ENCODE data around the gene ETNK1. TPM values are rescaled to one million over a fixed set of nuclear protein-coding genes. Genes with fewer than 3 reads are reported as not detected.
"Not testable (repeated sequence)": the region's sequence is repeated elsewhere in the genome, so short reads cannot be mapped to it uniquely, and the experiment has no call there.

Gene ETNK1
- total RNA-seq, 1 experiment from 2014 or later, result 124 TPM

DNA sequence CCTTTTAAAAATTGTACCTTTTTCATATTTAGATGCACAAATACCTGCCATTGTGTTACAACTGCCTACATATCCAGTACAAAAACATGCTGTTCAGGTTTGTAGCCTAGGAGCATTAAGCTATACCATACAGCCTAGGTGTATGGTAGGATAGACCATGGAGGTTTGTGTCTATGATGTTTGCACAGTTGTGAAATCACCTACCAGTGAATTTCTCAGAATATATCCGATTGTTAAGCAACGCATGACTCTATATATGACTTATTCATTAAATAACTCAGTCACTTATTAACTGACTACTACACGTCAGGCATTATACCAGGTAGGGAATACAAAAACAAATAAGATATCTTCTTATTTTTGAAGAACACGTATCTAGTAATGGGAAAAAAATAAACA is 26.2 kb upstream of the ETNK1 start:
- peaks cover 2% of the 10 kb centered on the region for H3K9me3 Mint-ChIP-seq (ENCODE audit: low read depth, unreplicated experiment)
- TF ChIP-seq, protein P1, sequence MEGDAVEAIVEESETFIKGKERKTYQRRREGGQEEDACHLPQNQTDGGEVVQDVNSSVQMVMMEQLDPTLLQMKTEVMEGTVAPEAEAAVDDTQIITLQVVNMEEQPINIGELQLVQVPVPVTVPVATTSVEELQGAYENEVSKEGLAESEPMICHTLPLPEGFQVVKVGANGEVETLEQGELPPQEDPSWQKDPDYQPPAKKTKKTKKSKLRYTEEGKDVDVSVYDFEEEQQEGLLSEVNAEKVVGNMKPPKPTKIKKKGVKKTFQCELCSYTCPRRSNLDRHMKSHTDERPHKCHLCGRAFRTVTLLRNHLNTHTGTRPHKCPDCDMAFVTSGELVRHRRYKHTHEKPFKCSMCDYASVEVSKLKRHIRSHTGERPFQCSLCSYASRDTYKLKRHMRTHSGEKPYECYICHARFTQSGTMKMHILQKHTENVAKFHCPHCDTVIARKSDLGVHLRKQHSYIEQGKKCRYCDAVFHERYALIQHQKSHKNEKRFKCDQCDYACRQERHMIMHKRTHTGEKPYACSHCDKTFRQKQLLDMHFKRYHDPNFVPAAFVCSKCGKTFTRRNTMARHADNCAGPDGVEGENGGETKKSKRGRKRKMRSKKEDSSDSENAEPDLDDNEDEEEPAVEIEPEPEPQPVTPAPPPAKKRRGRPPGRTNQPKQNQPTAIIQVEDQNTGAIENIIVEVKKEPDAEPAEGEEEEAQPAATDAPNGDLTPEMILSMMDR (IDR thresholded peaks at IDR 0.05; ENCODE audit: unreplicated experiment), result no peak
- no peaks in the 10 kb centered on the region for H3K27me3 Mint-ChIP-seq (ENCODE audit: unreplicated experiment)
- H3K27ac Mint-ChIP-seq (ENCODE audit: unreplicated experiment), result peak overlapping the region; percentile 30
- CTCF ChIA-PET, result interaction anchor here (0.6 to 1.2 kb wide), 2 partner anchors 26 to 315 kb away, joined by 3 read pairs; partner anchors contain the start of gene ETNK1
- H3K4me3 Mint-ChIP-seq (ENCODE audit: low read depth, unreplicated experiment), result no peak overlapping the region
- no peak for DNase-seq
- no peaks in the 10 kb centered on the region for H3K36me3 Mint-ChIP-seq (ENCODE audit: insufficient read depth, unreplicated experiment)
- H3K4me1 Mint-ChIP-seq (ENCODE audit: low read depth, unreplicated experiment), result peaks cover 20% of the 10 kb centered on the region
- intact Hi-C loops (cut with micrococcal nuclease; ENCODE audit: unreplicated experiment), result no loop called here
- BruUV-seq (replicated peaks), result no TSS peak

DNA sequence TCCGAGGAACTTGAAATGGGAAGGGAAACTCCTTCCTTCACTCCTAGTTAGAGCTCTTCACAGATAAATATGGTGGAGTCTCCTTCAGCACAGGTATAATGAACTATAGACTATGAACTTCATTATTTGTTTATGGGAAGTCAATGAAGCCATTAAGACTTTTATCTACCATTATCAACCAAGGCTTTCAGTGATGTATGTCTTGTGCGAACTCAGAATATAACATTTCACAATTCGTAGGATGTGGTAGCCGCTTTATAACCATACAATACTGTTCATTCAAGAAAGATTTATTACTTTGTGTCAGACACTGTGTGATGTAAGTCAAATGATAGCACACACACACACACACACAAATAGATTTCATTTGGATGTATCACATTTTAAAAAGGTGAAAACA is 24.8 kb upstream of the ETNK1 start:
- no peaks in the 10 kb centered on the region for H3K27me3 Mint-ChIP-seq (ENCODE audit: unreplicated experiment)
- H3K9me3 Mint-ChIP-seq (ENCODE audit: low read depth, unreplicated experiment), result peaks cover 2% of the 10 kb centered on the region
- TF ChIP-seq, protein P1 (IDR thresholded peaks at IDR 0.05; ENCODE audit: unreplicated experiment), result no peak
- H3K36me3 Mint-ChIP-seq (ENCODE audit: insufficient read depth, unreplicated experiment), result no peaks in the 10 kb centered on the region
- intact Hi-C loops (cut with micrococcal nuclease; ENCODE audit: unreplicated experiment), result no loop called here
- BruUV-seq (replicated peaks), result no TSS peak
- no peak overlapping the region for H3K27ac Mint-ChIP-seq (ENCODE audit: unreplicated experiment)
- peaks cover 16% of the 10 kb centered on the region for H3K4me1 Mint-ChIP-seq (ENCODE audit: low read depth, unreplicated experiment)
- no peak overlapping the region for H3K4me3 Mint-ChIP-seq (ENCODE audit: low read depth, unreplicated experiment)
- CTCF ChIA-PET, result no interaction called here
- DNase-seq, result no peak

DNA sequence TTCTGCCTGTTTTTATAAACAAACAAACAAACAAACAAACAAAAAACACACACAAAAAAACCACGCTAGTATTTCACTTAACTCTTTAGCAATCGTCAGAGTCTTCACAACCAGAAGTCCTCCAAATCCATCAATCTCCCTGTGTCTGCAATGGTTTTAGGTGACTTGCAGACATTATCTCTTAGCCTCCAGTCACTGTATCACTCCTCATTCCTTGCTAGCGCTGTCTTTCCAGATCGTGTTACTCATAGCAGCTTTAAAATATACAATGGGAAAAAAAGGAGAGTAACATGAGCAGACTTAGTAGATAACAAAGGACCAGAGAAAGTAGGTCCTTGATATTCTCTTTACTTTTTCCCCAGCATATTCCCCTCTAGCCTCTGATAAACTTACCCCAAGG is 15.5 kb upstream of the ETNK1 start:
- H3K27ac Mint-ChIP-seq (ENCODE audit: unreplicated experiment), result no peak overlapping the region
- H3K36me3 Mint-ChIP-seq (ENCODE audit: insufficient read depth, unreplicated experiment), result no peaks in the 10 kb centered on the region

DNA sequence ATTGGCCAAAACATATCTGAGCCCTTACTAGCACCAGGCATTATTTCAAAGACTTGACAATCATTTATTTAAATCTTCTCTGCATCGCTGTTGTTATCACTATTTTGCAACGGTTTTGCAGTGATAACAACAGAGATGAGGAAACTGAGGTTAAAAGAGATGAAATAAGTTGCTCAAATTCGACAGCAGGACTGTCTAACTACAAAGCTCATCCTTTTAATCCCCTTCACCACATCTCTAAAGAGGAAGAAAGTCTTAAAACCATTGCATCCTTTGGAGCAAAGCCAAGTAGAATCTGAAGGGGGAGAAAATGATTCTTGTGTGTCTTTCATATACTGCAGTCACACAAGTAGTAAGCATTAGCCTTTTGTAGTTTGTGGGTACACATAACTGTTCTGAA is 14.8 kb upstream of the ETNK1 start:
- Mint-ChIP-seq H3K27me3 (ENCODE audit: unreplicated experiment) (no peaks in the 10 kb centered on the region), H3K4me3 (ENCODE audit: low read depth, unreplicated experiment) (no peak overlapping the region), H3K4me1 (ENCODE audit: low read depth, unreplicated experiment) (no peaks in the 10 kb centered on the region), H3K36me3 (ENCODE audit: insufficient read depth, unreplicated experiment) (no peaks in the 10 kb centered on the region), H3K27ac (ENCODE audit: unreplicated experiment) (no peak overlapping the region), H3K9me3 (ENCODE audit: low read depth, unreplicated experiment) (peaks cover 6% of the 10 kb centered on the region)
- intact Hi-C loops (cut with micrococcal nuclease; ENCODE audit: unreplicated experiment), result no loop called here
- CTCF ChIA-PET, result no interaction called here
- TF ChIP-seq, protein P1 (IDR thresholded peaks at IDR 0.05; ENCODE audit: unreplicated experiment), result no peak
- DNase-seq, result no peak
- no TSS peak for BruUV-seq (replicated peaks)

More for the DNA sequence above, 15.5 kb upstream of the ETNK1 start:
- H3K27me3 Mint-ChIP-seq (ENCODE audit: unreplicated experiment), result no peaks in the 10 kb centered on the region
- no TSS peak for BruUV-seq (replicated peaks)
- TF ChIP-seq, protein P1 (IDR thresholded peaks at IDR 0.05; ENCODE audit: unreplicated experiment), result no peak
- no peak for DNase-seq
- intact Hi-C loops (cut with micrococcal nuclease; ENCODE audit: unreplicated experiment), result no loop called here
- H3K9me3 Mint-ChIP-seq (ENCODE audit: low read depth, unreplicated experiment), result peaks cover 2% of the 10 kb centered on the region
- CTCF ChIA-PET, result no interaction called here
- H3K4me3 Mint-ChIP-seq (ENCODE audit: low read depth, unreplicated experiment), result no peak overlapping the region
- no peaks in the 10 kb centered on the region for H3K4me1 Mint-ChIP-seq (ENCODE audit: low read depth, unreplicated experiment)

DNA sequence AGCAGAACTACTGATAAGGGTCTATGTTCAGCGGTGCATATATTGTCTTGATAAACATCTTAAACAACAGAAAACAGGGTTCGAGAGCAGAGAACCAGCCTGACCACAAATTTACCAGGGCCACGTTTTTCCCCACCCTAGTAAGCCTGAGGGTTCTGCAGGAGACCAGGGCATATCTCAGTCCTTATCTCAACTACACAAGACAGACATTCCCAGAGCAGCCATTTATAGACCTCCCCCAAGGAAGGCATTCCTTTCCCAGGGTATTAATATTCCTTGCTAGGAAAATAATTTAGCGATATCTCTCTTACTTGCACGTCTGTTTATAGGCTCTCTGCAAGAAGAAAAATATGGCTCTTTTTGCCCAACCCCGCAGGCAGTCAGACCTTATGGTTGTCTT is 12.1 kb upstream of the ETNK1 start:
- H3K27me3 Mint-ChIP-seq (ENCODE audit: unreplicated experiment); H3K4me3 Mint-ChIP-seq (ENCODE audit: low read depth, unreplicated experiment); H3K36me3 Mint-ChIP-seq (ENCODE audit: insufficient read depth, unreplicated experiment); BruUV-seq (replicated peaks); CTCF ChIA-PET; H3K27ac Mint-ChIP-seq (ENCODE audit: unreplicated experiment); H3K4me1 Mint-ChIP-seq (ENCODE audit: low read depth, unreplicated experiment); intact Hi-C loops (cut with micrococcal nuclease; ENCODE audit: unreplicated experiment); H3K9me3 Mint-ChIP-seq (ENCODE audit: low read depth, unreplicated experiment); DNase-seq: not testable (repeated sequence)

Measured in Calu3 (cell line).